Measurements from ENCODE around the gene CXCL17.
"Not testable (repeated sequence)": the region's sequence is repeated elsewhere in the genome, so short reads cannot be mapped to it uniquely, and the experiment has no call there.

The CXCL17 gene

DNA sequence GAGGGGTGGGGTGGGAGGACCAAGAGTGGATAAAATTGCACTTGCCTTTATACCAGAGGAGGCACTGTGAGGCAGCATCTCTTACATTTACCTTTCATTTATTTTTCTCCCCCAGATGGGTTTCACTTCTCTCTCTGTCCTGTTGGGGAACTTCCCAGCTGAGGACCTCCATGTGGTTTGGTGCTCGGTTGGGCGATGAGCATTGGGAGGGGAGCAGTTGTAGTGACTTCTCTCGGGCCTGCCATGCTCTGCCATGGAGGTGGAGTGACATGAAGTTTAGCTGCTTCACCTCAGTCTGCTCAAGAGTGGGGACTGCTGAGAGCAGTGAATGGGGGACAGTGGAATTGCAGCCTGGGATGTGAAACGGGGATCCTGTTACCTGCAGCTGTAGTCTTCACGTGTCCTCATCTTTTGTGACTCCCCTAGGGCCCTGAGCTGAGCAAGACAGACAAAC is 23.1 kb upstream of the CXCL17 start:
- DNase-seq = no peak

DNA sequence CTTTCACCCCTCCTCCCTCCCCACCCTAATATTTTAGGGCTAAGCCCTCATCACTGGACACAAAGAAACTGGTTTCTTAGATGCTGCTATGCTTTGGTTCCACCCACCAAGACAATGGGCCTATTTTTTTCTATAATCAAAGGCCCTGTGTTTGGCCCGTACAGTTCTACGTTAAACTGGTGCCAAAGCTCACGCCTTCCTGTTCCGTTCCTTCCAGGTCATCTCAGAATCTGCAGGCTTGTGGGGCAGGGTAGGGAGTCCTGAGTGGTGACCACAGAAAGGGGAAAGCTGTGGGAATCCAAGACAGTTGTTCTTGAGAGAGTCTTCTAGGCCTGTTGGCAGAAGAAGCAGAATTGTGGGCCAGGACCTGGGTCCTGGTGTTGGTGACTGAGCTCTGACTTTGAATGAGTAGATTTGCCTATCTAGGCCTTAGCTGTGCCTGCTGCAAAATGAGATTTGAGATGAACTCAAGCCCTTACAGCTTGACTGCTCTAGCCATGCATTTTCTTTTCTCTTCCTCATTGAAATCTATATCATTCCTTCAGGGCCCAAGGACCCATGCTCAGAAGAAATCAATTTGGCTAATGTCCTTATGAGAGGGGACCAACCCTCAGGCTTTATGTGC is 19.1 kb upstream of the CXCL17 start:
- no peak for DNase-seq

DNA sequence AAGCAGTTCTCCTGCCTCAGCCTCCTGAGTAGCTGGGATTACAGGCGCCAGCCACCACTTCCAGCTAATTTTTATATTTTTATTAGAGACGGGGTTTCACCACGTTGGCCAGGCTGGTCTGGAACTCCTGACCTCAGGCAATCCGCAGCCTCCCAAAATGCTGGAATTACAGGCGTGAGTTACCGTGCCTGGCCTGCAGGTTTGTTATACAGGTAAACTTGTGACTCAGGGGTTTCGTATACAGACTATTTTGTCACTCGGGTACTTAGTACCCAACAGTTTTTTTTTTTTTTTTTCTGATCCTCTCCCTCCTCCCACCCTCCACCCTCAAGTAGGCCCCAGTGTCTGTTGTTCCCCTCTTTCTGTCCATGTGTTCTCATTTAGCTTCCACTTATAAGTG is 18.5 kb upstream of the CXCL17 start:
- DNase-seq = not testable (repeated sequence)

DNA sequence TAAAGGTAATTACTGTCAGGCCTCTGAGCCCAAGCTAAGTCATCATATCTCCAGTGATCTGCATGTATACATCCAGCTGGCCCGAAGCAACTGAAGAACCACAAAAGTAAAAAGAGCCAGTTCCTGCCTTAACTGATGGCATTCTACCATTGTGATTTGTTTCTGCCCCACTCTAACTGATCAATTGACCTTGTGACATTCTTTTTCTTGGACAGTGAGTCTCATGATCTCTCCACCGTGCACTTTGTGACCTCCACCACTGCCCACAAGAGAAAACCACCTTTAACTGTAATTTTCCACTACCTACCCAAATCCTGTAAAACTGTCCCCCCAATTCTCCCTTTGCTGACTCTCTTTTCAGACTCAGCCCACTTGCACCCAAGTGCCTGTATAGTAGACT is 17.2 kb upstream of the CXCL17 start:
- no peak for DNase-seq

DNA sequence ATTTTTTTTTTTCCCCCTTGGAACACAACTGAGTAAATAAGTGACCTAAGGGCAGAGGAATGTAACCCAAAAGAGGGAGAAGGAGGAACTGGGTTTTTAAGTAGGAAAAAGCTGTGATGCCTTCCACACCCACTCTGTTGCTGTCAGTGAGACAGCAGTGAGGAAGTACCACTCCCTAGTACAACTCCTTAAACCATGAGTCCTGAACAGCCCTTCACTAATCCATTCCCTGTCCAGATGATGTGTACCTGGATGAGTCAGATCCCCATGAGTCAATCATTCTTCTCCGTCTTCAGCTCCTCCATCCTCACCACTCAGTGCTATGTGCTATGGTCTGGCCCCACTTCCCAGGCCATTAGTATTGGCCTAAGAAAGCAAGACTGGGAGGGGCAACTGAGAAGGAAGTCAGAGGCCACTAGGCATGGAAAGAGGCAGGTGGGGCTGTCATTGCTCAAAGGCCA is 12.9 kb upstream of the CXCL17 start:
- no peak for DNase-seq

DNA sequence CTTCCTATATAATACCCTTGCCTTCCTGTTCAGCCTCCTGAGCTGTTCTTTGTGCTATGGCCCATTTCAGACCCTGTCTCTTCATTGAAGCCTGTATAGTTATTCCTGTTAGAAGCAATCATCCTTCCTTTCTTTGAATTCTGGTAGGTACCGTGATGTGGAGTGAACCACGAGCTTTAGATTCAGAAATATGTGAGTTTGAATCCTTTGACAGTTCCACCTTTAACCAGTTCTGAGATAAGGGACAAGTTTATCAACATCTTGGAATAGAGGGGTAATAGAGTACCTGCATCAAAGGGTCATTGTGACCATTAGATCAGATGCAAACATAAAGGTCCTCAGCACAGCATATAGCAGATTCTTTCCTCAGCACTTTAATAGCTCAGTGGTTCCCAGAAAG is 12.3 kb upstream of the CXCL17 start:
- no peak for DNase-seq

DNA sequence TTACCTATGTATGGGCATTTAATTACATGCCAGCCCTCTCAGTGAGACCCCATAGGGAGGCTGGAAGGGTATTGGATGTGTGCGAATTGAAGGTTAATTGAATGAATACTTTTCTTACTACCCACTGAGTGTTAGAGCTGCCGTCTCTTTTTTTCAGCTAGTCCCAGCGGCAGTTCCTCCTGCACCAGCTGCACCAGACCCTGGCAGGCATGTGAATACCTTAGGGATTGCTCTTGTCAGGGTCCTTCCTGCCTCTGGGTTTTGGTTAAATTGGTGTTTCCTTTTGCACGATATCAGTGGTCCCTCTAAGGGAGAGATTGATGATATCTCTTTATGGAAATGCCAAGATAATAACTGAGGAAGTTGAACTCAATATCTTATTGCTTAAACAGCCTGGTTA is 9.8 kb upstream of the CXCL17 start:
- DNase-seq = no peak

DNA sequence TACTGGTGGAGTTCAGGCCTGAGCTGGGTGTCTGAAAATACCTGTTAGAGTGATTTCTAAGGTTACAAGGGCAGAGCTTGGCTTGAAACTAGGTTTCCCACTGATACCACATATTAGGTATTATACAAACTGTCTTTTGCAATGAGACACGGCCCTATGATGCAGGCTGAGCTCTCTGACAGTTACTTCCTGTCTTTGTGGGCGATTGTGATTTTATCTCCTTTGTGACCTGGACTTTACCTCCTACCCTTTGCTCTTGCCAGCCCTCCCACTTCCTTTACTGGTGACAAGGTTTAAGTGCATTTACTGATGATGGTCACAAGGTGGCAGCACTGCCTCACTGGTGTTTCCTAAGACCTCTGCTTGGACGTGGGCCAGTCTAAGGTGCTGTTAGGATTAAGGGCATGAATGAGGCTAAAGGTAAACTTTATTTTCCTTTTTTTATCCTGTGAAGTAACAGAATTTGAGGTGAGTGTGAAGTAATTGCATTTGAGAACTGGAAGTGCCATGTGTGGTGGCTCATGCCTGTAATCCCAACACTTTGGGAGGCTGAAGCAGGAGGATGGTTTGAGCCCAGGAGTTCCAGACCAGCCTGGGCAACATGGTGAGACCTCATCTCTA is 7.7 kb upstream of the CXCL17 start:
- peak; percentile 63 for DNase-seq

DNA sequence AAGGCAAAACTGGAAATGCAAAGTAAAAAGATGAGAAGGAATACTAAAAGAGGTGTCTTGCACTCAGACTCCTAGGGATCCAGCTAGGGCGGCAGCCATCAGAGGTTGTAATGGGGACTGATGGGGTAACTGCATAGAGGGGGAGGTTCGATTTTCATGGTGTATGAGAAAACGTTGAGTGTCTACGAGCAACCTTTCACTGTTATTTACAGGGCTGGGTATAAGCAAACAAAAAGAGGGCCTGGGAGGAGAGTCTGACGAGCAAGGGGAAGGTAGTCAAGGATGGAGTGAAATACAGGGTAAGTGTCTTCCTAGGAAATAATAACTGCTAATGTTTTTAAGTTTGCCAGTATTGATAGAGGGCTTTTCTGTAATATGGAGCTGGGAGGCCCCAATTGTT is 5.6 kb upstream of the CXCL17 start:
- not testable (repeated sequence) for DNase-seq

DNA sequence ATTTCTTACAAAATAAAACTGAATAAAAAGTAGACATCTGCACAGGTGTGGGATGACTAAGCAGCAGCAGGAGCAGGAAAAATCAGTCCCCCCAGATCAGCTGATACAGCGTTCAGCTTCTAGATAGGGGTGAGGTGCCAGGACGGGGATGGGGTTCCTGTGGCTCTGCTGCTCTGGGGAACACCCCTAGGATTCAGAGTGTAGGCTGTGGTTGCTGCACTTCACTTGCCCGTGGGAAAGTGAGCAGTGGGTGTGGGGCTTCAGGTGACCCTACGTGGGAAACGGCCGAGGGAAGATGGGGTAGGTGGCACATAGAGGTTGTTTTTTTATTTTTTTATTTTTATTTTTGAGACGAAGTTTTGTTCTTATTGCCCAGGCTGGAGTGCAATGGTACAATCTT is 3.2 kb upstream of the CXCL17 start:
- DNase-seq = no peak

DNA sequence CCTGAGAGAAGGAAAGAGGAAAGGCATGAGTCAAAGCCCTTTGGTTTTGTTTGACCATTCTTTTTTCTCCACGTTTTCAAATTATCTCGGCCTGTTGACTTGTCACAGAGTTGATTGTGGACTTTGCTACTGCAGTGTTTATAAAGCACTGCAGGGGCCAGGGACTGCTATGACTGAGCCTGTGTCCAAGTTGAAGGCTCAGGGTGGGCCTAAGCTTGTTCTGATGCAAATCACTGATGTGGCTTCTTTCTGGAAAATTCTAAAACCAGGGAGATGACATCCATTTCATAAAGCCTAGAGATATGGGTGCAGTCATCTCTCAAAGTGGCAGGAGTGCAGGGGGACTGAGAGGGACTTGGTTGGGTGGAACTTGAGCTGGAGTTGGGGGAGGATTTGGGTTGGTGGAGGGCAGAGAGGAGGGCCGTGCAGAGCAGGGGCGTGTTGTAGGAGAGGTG is 1.2 kb upstream of the CXCL17 start:
- DNase-seq = no peak

DNA sequence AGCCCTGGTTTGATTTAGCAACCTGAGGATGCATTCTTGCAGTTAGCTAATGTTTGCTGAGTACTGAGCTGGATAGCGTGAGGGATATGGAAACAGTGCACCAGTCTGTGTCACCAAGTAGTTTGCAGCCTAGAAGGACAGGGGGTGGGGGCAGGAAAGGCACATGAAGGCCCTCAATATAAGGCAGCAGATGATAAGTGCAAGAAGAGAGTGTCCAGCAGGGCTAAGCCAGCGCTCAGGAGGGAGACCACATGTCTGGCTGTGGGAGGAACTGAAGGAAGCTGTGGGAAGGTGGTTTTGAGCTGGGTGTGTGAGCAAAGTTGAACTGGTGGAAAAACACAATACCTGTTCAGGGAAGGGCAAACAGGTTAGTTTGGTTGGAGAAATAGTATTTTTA is 1.7 kb downstream of the CXCL17 start:
- no peak for DNase-seq

DNA sequence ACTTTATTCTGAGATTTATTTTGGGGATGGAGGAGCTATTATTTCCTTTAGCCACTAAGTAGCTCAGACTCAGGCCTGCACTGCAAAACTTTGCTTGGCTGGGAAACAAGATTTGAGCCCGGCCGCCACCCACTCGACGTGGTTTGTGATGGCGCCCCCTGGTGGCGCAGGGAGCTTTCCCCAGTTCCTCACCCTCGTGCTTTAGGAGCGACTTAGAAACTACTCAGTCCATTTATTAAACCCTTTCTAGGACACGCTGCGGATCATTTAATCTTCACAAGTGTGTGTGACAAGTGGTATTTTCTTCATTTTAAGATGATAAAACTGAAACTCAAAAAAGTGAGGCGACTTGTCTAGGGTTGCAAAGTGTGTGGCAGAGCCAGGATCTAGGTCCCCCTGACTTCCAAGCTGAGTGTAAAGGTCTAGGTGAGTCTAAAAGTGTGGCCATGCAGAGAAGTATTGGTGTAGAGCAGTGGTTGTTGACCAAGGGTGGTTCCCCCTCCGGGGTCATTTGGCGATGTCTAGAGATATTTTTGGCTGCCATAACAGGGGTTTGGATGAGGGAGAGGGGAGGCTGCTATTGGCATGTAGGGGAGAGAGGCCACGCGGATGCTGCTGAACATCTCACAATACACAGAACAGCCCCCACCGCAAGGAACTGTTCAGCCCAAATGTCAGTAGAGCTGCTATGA is 2.2 kb downstream of the CXCL17 start:
- peak; percentile 79 for DNase-seq

DNA sequence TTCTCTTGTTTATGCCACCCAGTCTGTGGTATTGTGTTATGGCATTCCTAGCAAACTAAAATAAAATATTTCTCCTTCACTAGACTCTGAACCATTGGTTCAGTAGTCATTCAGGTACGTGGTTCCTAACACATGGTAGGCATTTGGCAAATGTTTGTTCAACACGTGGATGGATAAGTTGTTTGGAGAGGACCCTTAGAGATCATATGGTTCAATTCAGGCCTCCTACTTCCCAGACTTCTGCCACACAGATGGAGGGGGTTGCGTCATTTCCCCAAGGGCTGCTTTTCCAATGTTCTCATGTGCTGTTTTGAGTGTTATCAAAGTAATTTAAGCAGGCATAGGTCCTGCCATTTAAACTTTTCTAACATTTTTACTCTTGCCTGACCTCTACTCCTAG is 6.7 kb downstream of the CXCL17 start:
- DNase-seq = no peak

DNA sequence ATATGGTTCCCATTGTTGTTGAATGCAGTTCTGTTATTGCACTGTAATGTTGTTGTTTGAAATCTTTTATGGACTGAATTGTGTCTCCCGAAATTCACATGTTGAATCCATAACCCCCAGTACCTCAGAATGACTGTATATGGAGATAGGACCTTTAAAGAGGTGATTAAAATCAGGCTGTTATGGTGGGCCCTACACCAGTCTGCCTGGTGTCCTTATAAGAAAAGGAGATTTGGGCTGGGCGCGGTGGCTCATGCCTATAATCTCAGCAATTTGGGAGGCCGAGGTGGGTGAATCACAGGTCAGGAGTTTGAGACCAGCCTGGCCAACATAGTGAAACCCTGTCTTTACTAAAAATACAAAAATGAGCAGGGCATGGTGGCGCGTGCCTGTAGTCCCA is 7.4 kb downstream of the CXCL17 start:
- no peak for DNase-seq

DNA sequence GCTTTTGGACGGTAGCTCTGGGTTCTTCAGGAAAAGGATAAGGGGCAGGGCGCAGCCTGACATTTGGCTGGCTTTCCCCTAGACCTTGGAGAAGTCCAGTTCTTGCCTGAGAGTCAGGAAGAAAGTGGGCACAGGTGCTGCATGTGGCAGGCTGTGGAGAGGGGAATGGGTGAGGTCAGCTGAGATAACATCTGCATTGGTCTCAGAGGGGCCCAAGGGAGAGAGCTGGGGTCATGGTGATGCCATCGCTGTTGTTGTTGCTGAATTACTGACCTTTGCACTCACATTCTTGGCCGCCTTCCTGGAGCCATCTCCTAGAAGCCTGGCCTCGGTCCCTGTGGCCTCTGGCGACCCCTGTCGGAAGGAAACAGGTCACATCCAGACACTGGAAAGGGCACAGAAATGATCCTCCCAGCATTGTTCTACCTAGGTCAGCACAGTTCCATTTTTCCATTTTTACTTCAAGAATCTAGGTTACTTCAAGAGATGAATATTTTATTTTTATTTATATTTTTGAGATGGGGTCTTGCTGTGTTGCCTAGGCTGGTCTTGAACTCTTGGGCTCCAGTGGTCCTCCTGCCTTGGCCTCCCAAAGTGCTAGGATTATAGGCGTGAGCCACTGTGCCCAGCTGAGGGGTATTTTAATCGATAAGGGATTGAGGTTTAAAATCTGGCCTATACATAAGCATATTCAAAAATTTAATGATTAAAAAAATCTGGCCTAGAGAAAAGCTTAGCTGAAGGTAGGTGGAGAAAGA is 9.1 kb downstream of the CXCL17 start:
- DNase-seq = peak; percentile 51

DNA sequence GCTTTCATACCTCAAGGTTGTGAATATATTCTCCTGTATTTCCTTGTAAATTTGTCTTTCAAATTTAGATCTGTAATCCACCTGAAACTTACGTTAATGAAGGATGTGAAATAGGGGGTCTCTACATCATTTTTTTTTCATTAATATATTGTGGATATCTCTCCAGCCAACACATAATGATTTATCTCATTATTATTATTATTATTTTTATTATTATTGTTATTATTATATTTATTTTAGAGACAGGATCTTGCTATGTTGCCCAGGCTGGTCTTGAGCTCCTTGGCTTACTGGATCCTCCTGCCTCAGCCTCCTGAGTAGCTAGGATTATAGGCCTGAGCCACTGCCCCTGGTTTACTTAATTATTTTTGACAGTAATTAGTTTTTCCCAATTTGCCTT is 11.3 kb downstream of the CXCL17 start:
- DNase-seq = no peak

DNA sequence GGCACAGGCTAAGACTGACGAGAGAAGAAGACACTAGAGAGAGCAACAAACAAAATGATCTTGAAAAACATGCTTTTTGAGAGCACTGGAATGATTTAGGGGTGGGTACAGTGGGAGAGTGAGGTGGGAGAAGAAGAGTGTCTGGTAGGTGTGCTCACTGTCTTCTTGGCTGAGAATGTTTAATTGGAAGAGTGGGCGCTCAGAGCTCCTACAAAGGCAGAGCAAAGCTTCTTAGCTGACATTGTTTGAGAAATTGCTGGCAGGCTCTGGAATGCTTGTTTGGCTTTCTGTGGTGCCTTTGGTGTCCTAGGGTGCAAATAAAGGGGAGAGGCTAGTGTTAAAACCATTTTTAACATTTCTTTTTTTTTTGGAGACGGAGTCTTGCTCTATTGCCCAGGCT is 14.1 kb downstream of the CXCL17 start:
- no peak for DNase-seq

DNA sequence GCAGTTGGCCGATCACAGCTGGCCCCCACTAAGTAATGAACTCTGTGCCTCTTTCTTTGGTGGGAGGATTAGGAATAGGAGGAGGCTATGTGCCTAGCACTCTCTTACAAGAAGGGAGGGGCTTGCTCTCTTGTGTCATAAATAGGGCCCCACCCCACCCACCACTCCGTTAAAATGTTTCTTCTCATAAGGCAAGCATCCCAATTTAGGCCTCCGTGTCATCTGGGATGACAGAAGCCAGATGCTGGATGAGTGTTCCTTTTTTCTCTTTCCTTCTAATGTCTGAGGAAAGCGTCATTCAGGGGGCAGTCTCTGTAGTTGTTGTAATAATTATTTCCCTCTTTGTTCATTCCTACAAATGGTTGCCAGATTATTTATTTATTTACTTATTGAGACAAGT is 15.4 kb downstream of the CXCL17 start, which contains the start of gene LIPE:
TSS of gene LIPE (minus strand) at position 76 of the 400 bp plus-strand sequence. CDS start 239 bp downstream, outside the sequence.
- no peak for DNase-seq

DNA sequence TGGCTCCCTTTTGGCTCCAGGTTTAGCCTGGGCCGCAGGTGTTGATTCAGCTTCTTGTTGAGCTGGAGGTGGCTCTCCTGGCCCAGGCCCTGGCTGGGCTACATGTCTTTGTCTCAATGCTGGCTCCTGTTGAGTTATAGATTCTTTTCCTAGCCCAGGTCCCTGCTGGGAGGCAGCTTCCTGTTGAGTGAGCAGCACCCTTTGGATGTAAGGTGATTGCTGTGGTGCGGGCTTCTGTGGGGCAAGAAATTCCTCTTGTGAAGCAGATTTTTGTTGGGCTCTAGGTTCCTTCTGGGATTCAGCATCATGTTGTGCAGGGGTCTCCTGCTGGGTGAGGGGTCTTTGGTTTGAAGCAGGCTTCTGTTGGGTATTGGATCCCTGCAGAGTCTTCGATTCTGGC is 16.1 kb downstream of the CXCL17 start:
- no peak for DNase-seq

DNA sequence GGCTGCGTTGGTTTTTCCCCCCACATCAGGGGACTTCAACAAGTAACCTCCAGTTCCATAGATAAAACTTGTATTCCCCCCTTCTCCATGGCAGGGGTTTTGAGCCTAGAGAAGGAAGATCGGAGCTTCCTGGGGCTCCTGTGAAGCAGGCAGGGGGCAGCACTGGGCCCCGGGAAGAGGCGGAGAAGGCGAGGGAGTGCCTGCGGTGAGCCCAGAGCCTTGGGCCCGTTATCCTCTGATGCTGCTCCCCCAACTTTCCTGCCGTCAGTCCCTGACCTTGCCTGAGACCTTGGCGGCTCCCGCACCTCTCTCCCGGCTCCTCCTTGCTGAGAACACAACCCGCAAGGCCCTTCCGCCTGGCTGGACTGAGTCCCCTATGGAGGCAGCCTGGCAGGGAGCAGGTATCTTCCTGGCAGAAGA is 18.0 kb downstream of the CXCL17 start:
- no peak for DNase-seq

DNA sequence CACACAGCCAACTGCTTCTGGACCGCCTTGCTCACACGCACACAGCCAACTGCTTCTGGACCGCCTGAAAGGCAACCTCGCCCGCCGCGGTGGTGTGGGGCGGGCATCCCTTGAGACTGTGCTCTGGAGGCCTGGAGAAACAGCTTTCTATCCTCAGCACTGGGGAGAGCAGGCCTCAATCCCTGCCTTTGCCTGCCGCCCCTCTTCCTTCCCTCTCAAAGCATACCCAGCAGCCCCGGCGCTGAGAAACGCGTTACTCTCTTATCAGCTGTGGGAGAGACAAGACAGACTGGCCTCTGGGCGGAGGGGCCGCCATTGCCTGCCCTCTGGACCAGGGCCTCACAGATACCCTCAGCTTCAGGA is 18.4 kb downstream of the CXCL17 start:
- no peak for DNase-seq

All from activated T-cell treated with anti-CD3 and anti-CD28 coated beads for 4 hours (primary cell).